HG03521 (cell line): Measurements from ENCODE around the gene GGA1.
"Not testable (repeated sequence)": the region's sequence is repeated elsewhere in the genome, so short reads cannot be mapped to it uniquely, and the experiment has no call there.

Source experiments
- ATAC-seq: cut with Tn5 transposase; IDR thresholded peaks from one replicate; pipeline ENCODE4 v1.9.1; 2021; ENCODE audit warnings: mild to moderate bottlenecking, moderate library complexity; ENCODE audit not compliant: unreplicated experiment

The GGA1 gene

DNA sequence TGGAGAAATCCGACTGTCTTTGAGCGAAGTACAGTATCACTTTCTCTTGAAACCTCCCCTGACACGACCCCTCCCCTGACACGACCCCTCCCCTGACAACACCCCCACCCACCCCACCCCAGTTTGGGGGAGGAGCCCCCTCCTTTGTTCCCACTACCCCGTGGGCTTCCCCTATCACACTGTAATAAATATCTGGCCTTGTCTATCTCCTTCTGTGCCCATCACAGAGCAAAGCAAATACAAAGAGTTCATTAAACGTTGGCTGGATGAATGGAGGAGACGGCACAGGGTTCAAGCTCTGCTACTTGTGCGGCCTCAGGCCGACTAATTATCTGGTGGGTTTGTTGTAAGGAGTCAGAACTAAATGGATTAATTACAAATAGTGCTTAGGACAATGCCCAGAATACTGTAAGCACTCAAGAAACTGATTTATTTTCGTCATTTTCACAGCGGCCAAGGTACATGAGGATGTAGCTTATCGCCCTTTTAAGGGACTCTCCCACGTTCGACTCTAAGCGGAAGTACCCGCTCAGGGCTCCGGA, 628 bp upstream of the GGA1 start:
- no peak for ATAC-seq

DNA sequence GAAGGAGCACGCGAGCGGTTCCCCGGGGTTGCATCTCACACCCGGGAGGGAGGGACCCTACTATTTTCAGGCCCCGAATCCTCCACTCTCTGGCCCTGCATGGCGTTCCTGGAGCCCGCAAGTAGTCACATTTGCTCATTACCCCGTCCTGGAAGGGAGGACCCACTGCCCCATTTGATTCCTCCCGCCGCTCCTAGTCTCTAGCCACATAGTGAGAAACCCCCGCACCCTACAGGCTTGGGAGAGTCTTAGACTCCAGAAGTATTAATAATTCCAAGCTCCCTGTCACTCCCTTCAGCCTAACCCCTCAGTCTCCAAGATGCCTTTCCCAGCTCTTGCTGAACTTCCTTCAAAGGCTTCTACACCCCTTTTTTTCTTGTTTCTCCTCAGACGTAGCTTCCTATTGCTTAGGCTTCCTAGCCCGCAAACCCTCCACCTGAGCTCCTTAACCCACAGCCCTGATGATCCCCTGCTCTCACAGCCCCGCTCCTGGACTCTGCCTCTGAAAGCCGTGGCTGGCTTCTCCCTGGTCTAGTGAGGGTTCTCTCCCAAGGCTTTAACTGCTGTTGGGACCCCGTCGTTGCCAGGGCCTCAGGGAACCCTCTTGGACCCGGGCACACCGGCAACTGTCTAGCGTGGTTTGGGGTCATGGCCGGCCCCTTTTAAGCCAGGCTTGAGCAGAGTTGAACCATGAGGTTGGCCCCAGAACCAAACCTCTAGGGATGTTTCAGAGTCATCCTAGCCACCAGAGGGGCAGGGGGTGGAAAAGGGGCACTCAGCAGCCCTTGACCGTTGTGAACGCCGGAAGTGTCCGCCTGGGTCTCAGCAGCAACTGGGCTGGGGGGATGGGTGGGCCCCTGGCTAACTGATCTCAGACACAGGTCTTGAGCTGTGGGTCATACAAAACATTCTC, 862 bp downstream of the GGA1 start:
- ATAC-seq: no peak

- not testable (repeated sequence) for ATAC-seq
Observed at GRCh38 chr22:37610153-37610475, 1.5 kb downstream of the GGA1 start.

DNA sequence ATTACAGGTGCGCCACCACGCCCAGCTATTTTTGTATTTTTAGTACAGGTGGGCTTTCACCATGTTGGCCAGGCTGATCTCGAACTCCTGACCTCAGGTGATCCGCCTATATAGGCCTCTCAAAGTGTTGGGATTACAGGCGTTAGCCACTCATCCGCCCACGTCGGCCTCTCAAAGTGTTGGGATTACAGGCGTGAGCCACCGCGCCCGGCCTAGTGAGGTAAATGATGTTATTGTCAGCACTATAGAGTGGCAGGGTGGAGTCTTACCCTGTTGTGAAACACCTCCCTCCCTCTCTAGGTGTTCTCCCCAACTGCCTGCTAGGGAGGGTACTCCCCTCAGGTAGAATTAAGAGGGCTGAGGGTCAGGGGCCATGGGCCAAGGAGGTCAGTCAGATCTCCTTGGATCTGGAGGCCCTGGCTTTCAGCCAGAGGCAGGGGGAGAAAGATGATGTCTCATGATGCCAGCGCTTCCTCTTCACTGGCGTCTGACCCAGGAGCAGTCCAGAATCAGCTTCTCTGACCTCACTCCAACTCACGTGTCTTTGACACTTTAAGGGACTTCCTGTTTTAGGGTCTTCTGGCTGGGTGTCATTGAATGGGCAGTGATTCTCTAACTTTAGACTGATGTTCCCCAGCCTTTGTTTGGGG, 2.0 kb downstream of the GGA1 start:
- ATAC-seq: no peak

GRCh38 chr22:37611207-37611606, 2.6 kb downstream of the GGA1 start:
- ATAC-seq: no peak

DNA sequence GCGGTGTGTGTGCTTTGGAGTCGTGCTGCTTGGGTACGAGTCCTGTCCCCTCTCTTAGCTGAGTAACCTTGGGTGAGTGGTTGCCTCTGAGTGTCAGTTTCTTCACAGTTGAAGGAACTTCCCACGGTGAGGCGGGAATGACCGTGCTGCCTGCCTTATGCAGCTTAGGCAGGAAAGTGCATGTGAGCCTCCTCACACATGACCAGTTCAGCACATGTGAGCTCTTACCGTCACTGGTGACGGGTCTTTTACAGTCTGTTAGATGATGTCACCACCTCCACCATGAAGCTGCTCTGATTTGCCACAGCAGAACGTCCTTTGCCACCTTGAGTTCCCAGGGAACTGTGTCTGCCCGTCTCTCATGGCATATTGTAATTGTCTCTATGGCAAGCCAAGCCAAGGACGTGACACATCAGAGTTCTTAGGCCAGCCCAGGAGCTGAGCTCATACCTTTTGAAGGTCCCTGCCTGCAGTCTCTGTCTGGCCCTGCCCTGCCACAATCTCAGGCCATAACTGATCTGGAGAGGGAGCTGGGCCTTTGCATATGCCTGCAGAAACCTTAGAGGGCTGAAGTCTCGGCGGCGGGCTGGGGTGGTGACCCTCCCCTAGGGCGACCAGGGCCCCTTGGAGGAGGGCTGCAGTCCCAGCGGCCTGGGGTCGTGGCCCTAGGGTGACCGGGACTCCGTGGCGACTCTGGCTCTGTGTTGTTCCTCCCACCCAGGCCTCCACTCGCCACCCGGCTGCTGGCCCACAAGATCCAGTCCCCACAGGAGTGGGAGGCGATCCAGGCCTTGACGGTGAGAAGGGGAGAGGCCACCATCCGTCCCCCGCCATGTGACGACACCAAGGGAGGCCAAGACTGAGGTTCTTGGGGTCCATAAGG, 7.8 kb downstream of the GGA1 start:
- ATAC-seq: no peak

DNA sequence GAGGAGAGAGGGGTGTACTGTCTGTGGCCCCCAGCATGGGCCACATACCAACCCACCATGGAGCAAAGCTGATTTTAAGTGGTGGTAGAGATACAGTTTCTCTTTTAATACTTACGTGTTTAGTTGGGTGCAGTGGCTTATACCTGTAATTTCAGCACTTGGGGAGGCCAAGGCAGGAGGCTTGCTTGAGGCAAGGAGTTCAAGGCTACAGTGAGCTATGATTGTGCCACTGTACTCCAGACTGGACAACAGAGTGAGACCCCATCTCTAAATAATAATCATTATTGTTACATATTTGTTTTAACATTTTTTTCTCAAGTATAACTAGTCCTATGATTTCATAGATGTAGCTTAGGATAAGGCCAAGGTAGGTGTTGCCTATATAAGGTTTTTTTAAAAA, 8.8 kb downstream of the GGA1 start:
- ATAC-seq: no peak

DNA sequence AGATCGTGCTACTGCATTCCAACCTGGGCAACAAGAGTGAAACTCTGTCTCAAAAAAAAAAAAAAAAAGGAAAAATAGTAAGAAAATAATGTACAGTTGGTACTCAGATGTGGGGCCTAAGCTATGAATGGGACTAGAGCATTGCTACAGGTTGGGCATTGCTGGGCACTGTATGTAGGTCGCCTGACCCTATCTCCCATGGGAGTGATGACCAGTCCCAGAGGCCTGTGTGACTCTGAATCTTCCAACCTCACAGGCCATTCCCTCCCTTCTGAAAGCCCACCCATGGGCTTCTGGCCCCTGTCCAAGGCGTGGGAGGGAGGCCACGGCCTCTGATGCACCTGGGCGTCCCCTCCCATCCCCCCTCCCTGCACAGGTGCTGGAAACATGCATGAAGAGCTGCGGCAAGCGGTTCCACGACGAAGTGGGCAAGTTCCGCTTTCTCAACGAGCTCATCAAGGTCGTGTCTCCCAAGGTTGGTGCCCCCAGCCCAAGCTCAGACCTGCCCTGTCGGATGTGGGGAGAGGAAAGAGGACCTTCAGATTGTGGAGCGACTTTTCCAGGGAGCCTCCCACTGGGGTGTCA, 9.5 kb downstream of the GGA1 start:
- ATAC-seq: no peak

GRCh38 chr22:37618674-37619073, 10.0 kb downstream of the GGA1 start:
- ATAC-seq: no peak

- no peak for ATAC-seq
Observed at GRCh38 chr22:37619991-37620390, 11.4 kb downstream of the GGA1 start.

- ATAC-seq: no peak
Observed at GRCh38 chr22:37621352-37621860, 12.8 kb downstream of the GGA1 start.

DNA sequence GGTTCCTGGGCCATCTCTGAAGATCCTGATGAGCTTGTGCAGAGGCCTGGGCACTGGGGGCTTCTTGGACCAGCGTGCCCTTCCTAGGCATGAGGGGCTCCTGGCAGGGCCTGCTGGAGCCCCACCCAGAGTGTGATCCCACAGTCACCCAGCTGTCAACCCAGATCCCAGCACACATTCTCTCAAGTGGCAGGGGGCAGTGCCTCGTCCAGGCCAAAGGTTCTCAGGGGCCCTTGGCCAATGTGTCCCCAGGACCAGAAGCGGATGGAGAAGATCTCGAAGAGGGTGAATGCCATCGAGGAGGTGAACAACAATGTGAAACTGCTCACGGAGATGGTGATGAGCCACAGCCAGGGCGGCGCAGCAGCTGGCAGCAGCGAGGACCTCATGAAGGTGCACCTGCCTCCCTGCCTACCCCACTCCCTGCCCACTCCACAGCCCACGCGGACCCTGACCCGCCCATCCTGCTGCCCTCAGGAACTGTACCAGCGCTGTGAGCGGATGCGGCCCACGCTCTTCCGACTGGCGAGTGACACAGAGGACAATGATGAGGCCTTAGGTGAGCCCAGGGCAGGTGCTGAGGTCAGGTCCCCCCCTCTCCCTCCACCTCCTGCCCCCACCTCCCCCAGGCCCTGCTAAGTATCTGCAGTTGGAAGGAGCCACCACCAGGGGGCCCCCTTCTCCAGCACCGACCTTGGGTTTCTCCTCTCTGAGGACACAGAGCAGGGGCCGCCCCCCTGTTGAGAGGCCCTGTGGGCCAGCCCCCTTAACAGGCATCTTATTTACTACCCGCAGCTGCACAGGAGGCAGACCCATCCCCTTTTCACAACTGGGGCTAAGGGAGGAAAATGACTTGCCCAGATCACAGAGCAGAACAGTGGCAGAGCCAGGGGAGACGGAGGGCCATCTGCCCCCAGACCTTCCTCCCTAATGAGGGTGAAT, 14.7 kb downstream of the GGA1 start:
- ATAC-seq: no peak

DNA sequence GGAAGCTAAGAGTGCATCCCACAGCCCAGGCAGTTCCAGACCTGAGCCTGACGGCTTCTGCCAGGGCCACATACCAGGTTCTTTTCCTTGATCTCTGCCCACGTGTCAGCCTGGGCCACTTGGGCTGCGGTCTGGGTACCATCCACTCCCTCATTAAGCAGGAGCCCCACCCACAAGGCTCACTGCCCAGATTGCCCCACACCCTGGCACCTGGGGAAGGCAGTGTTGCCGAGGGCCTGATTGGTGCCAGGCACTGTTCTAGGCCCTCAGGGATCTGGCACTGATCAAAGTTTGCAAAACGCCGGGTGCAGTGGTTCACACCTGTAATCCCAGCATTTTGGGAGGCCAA, 15.4 kb downstream of the GGA1 start:
- no peak for ATAC-seq

- ATAC-seq: no peak
Observed at GRCh38 chr22:37624876-37625275, 16.2 kb downstream of the GGA1 start.

GRCh38 chr22:37625737-37626136, 17.1 kb downstream of the GGA1 start:
- no peak for ATAC-seq

DNA sequence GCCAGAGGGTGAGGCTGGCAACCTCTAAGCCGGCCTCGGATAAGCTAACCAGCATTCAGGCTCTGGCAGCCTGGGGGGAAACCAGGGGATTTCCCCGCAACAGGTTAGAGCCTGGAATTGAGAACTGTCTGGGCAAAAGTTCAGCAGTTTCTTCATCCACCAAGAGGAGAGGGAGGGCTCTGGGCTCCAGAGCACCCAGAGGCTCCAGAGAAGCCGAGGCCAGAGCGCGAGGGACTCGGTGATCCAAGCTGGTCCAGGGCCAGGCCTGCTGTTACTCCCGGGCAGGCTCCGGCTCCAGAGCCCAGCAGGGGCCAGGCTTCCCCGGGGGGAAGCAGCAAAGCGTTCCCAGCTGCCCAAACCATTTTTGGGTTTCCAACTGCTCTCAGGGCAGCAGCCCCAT, 17.5 kb downstream of the GGA1 start:
- ATAC-seq: no peak

DNA sequence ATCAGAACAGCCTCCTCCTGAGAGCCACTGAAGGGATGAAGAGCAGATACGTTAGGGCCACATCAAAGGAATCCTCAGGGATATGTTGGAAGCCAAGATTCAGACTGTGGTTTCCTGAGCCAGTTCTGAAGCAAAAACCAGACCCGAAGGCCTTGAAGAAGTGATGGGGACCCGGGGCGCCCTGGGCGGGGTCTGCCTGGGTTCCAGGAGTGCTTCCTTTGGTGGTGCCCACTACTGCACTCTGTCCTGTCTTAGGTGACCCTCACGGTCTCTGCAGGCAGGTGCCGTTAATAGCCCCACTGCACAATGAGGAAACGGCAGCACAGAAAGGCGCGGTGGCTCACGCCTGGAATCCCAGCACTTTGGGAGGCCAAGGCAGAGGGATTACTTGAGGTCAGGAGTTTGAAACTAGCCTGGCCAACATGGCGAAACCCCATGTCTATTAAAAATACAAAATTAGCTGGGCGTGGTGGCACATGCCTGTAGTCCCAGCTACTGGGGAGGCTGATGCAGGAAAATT, 18.0 kb downstream of the GGA1 start:
- no peak for ATAC-seq

GRCh38 chr22:37627121-37627520, 18.5 kb downstream of the GGA1 start:
- no peak for ATAC-seq

DNA sequence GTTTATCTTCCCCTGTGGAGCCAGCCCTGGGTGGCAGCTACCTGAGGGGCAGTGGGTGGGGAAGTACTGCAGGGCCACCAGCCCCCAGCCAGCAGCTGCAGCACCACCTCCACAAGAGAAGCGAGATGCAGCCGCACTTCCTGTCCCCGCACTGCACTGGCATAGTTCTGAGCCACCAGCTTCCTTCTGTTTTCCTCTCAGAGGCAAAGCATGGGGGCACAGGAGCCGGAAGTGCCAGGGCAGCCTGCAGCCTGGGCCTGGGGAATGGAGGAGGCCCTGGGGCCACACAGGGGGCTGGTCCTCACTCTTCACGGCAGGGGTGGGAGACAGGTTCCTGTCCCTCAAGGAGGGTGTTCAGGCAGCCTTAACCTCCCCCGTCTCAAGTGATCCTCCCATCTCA, 18.9 kb downstream of the GGA1 start:
- no peak for ATAC-seq
